GM19397 (cell line): ENCODE measurements around the gene C6orf132.
A peak's percentile ranks its signal among the peaks of the same experiment; 100 is the strongest.

ENCODE experiments used
- ATAC-seq: cut with Tn5 transposase; IDR thresholded peaks from one replicate; pipeline ENCODE4 v1.9.1; 2021; ENCODE audit warnings: mild to moderate bottlenecking, moderate library complexity; ENCODE audit not compliant: unreplicated experiment

C6orf132 gene

GRCh38 chr6:42105709-42106108 lies 36.7 kb downstream of the C6orf132 start:
- no peak for ATAC-seq

- no peak for ATAC-seq
Measured at GRCh38 chr6:42105156-42105648, 37.2 kb downstream of the C6orf132 start.

GRCh38 chr6:42104804-42105125 lies 37.7 kb downstream of the C6orf132 start:
- no peak for ATAC-seq

GRCh38 chr6:42104095-42104803 lies 38.2 kb downstream of the C6orf132 start:
- ATAC-seq, result peak; percentile 55

GRCh38 chr6:42103753-42104094 lies 38.7 kb downstream of the C6orf132 start:
- ATAC-seq, result no peak

GRCh38 chr6:42103216-42103615 lies 39.2 kb downstream of the C6orf132 start:
- ATAC-seq, result no peak

GRCh38 chr6:42101186-42101657 lies 41.2 kb downstream of the C6orf132 start:
- no peak for ATAC-seq

- ATAC-seq, result no peak
Measured at GRCh38 chr6:42100029-42100901, 42.2 kb downstream of the C6orf132 start.

GRCh38 chr6:42099340-42100028 lies 42.9 kb downstream of the C6orf132 start:
- no peak for ATAC-seq

GRCh38 chr6:42095776-42096541 lies 46.5 kb downstream of the C6orf132 start:
- ATAC-seq, result no peak

- ATAC-seq, result no peak
Measured at GRCh38 chr6:42095094-42095493, 47.3 kb downstream of the C6orf132 start.

- no peak for ATAC-seq
Measured at GRCh38 chr6:42093582-42094329, 48.7 kb downstream of the C6orf132 start.

GRCh38 chr6:42091718-42092023 lies 50.7 kb downstream of the C6orf132 start:
- no peak for ATAC-seq

GRCh38 chr6:42090819-42091717 lies 51.4 kb downstream of the C6orf132 start:
- ATAC-seq, result no peak

GRCh38 chr6:42088101-42088591 lies 54.3 kb downstream of the C6orf132 start:
- ATAC-seq, result no peak

- ATAC-seq, result no peak
Measured at GRCh38 chr6:42086046-42087035, 56.1 kb downstream of the C6orf132 start.

GRCh38 chr6:42084889-42085288 lies 57.5 kb downstream of the C6orf132 start:
- ATAC-seq, result no peak

- ATAC-seq, result no peak
Measured at GRCh38 chr6:42083530-42083929, 58.9 kb downstream of the C6orf132 start.
